Psoas muscle (tissue), 8 donors: ENCODE measurements around the gene ELAVL2. TPM values are rescaled to one million over a fixed set of nuclear protein-coding genes. Genes with fewer than 3 reads are reported as not detected.

Source experiments
- ATAC-seq, 4 donors: fragments of 200-7000 bp; cut with Tn5 transposase; one replicate each; pipeline ENCODE4 v1.9.1; 2020; ENCODE audit warnings: moderate library complexity in 3 of 4, mild to moderate bottlenecking in 2 of 4
- DNase-seq, 2 donors: peaks; one replicate each; pipeline ENCODE4 v3.0.0-alpha.2; 2020
- H3K27ac ChIP-seq: fragments of 200-600 bp; one replicate; pipeline ENCODE4 v1.8.0; 2022
- H3K27me3 ChIP-seq, 3 donors: fragments of 200-600 bp in 1 of 3; one replicate each; pipeline versions ENCODE4 v1.6.1 to v1.8.0; 2013 to 2022; ENCODE audit warnings: low read length in 2 of 3, mild to moderate bottlenecking in 2 of 3, moderate library complexity in 1 of 3; ENCODE audit not compliant: insufficient read depth in 3 of 3
- H3K36me3 ChIP-seq, 2 donors: fragments of 200-600 bp in 1 of 2; one replicate each; pipeline versions ENCODE4 v1.6.1 to v1.8.0; 2013 to 2022; ENCODE audit warnings: low read depth in 1 of 2, mild to moderate bottlenecking in 1 of 2, moderate library complexity in 1 of 2; ENCODE audit not compliant: insufficient read depth in 1 of 2
- H3K4me1 ChIP-seq: fragments of 200-600 bp; one replicate; pipeline ENCODE4 v1.8.0; 2022
- H3K4me3 ChIP-seq: fragments of 200-600 bp; one replicate; pipeline ENCODE4 v1.8.0; 2022; ENCODE audit warnings: mild to moderate bottlenecking
- H3K9me3 ChIP-seq: fragments of 200-600 bp; one replicate; pipeline ENCODE4 v1.8.0; 2022
- WGBS, 3 donors: extraction: QIAGEN DNeasy Blood & Tissue Kit; methylation state at CpG; one replicate each; pipeline versions ENCODE4 v1.1.6 to v1.1.7; 2013; 5-methylcytosine and 5-hydroxymethylcytosine counted together
- intact Hi-C, 2 donors: fragments of 100-400 bp; cut with DNase I; formaldehyde crosslinking; loops; one replicate each; pipeline versions ENCODE4 v1.11.0 to v1.14.2; 2022
- polyA plus RNA-seq, 3 donors: library from polyadenylated mRNA; stranded (reverse); fragments of 200-250 nt; gene quantifications; one replicate each; pipeline ENCODE4 v1.2.3, GENCODE V29; 2013
- total RNA-seq, 4 donors: library from RNA; stranded (reverse); fragmentation: NEBNext Ultra II Directional in 2 of 4; extraction: Animal tissue kit (Norgen Biotek cat#: 25700) in 2 of 4; gene quantifications; one replicate each; pipeline versions ENCODE4 v1.2.1 to v1.2.4, GENCODE V29; 2021 to 2023
- TF ChIP-seq, protein P1 (sequence below): fragments of 200-600 bp; IDR thresholded peaks from one replicate; pipeline ENCODE4 v1.8.0; 2022; ENCODE audit warnings: antibody characterized with exemption
- donor health status: healthy with polysubstance abuse.
- donor health status: DM: no; HTN: no; CAD: no; lungs with moderate emphysema.
- donor health status: Bipolar disorder and iron deficiency.
- donor health status: healthy.
- donor health status: DM: yes; HTN: yes; CAD: no.
- donor health status: DM: no; HTN: no; CAD: no.
- donor health status: DM: no; HTN: no; CAD: no.
- donor health status: DM: yes; HTN: yes; CAD: no.

Gene ELAVL2
- total and polyA plus RNA-seq, 7 donors = 0.03 to 0.32 (median 0.04) TPM; not detected in 4

DNA sequence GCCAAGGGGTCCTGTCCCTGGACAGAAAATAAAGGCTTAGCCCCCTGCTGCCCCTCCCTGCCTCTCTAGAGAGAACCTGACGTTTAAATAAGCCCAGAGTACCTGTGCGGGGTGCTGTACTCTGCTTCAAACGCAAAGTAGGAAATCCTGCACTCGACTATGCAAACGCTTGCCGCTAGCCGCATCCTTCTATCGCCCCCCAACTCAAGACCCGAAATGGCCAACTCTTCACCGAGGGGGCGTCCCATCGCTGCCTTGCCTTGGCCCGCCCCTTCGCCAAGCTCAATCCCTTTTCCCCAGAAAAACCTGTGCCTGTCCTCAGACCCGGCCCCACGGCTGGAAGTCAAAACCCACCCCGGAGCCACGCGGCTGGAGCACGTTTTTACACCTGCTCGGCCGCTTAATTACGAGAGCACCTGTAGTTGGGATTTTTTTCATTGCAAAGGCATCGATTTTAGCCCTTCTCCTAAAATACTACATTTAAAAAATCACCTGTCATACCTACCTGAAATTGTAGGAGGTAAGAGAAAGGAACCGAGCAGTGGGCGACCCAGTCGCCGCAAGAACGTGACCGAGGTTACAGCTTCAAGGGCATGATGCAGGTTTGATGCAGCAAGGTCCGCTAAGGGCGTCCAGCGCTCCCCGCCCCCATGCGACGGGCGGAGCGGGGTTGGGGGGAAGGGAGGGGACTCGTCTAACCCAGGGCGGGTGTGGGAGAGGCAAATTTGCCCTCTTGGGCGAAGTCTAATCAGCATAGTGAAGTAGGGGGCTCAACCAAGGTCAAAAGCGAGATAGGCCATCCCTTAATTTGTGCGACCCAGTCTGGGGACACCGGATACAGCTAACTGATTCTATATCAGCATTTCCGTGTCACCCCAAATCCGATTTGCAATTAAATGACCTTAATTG is 3.5 kb downstream of the ELAVL2 start:
- no peak overlapping the region for H3K27ac ChIP-seq
- TF ChIP-seq, protein P1, sequence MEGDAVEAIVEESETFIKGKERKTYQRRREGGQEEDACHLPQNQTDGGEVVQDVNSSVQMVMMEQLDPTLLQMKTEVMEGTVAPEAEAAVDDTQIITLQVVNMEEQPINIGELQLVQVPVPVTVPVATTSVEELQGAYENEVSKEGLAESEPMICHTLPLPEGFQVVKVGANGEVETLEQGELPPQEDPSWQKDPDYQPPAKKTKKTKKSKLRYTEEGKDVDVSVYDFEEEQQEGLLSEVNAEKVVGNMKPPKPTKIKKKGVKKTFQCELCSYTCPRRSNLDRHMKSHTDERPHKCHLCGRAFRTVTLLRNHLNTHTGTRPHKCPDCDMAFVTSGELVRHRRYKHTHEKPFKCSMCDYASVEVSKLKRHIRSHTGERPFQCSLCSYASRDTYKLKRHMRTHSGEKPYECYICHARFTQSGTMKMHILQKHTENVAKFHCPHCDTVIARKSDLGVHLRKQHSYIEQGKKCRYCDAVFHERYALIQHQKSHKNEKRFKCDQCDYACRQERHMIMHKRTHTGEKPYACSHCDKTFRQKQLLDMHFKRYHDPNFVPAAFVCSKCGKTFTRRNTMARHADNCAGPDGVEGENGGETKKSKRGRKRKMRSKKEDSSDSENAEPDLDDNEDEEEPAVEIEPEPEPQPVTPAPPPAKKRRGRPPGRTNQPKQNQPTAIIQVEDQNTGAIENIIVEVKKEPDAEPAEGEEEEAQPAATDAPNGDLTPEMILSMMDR = no peak
- peaks cover 14 to 96% (median 36%) of the 10 kb centered on the region in 3 donors for H3K27me3 ChIP-seq
- DNase-seq (no peak), ATAC-seq (no peak)
- intact Hi-C loops = loop anchor here in 1 of 2 donors (10.0 kb wide), 1 partner anchor 238 kb away; no protein-coding TSS in a partner anchor
- no peaks in the 10 kb centered on the region for H3K36me3 ChIP-seq
- H3K4me1 ChIP-seq = no peaks in the 10 kb centered on the region
- WGBS, 3 donors = 18 to 20% (median 19%) methylated on average over 46 of the region's 46 CpGs
- peak overlapping the region; percentile 60 for H3K4me3 ChIP-seq
- no peaks in the 10 kb centered on the region for H3K9me3 ChIP-seq

- peaks cover 14 to 94% (median 36%) of the 10 kb centered on the region in 3 donors for H3K27me3 ChIP-seq
- H3K27ac ChIP-seq = no peak overlapping the region
- TF ChIP-seq, protein P1 = no peak
- H3K4me3 ChIP-seq = peak overlapping the region; percentile 60
- 1 to 2% (median 1%) methylated on average over 60 to 94 of the region's 97 CpGs for WGBS, 3 donors
- no peaks in the 10 kb centered on the region for H3K36me3 ChIP-seq
- no peak for ATAC-seq
- intact Hi-C loops = loop anchor here in 1 of 2 donors (10.0 kb wide), 1 partner anchor 237 kb away; no protein-coding TSS in a partner anchor
- H3K9me3 ChIP-seq = no peaks in the 10 kb centered on the region
- H3K4me1 ChIP-seq = no peaks in the 10 kb centered on the region
- DNase-seq = peak in 1 of 2 donors; percentile 17
These were observed 4.5 kb downstream of the ELAVL2 start for GRCh38 chr9:23821375-23822181.

GRCh38 chr9:23820451-23821374 is 5.3 kb downstream of the ELAVL2 start:
- intact Hi-C loops = loop anchor here in 1 of 2 donors (10.0 kb wide), 1 partner anchor 236 kb away; no protein-coding TSS in a partner anchor
- 3 to 4% (median 4%) methylated on average over 77 to 80 of the region's 80 CpGs for WGBS, 3 donors
- H3K4me3 ChIP-seq = peak overlapping the region; percentile 60
- no peak overlapping the region for H3K27ac ChIP-seq
- H3K9me3 ChIP-seq = no peaks in the 10 kb centered on the region
- TF ChIP-seq, protein P1 = no peak
- H3K27me3 ChIP-seq = peaks cover 17 to 85% (median 36%) of the 10 kb centered on the region in 3 donors
- H3K4me1 ChIP-seq = no peaks in the 10 kb centered on the region
- no peak for ATAC-seq
- no peak for DNase-seq
- H3K36me3 ChIP-seq = no peaks in the 10 kb centered on the region

- Histone ChIP-seq H3K27me3 (peaks cover 23 to 80% (median 30%) of the 10 kb centered on the region in 3 donors), H3K9me3 (no peaks in the 10 kb centered on the region), H3K4me3 (no peak overlapping the region), H3K27ac (no peak overlapping the region), H3K36me3 (no peaks in the 10 kb centered on the region), H3K4me1 (no peaks in the 10 kb centered on the region)
- no peak for ATAC-seq
- intact Hi-C loops = no loop called here
- TF ChIP-seq, protein P1 = no peak
- DNase-seq = no peak
These were observed 6.6 kb downstream of the ELAVL2 start for GRCh38 chr9:23819403-23819802.
